Eye (tissue), 1 donor: ENCODE data around the gene IFNL2.
"Not testable (repeated sequence)": the region's sequence is repeated elsewhere in the genome, so short reads cannot be mapped to it uniquely, and the experiment has no call there.

ENCODE experiments used
- DNase-seq: peaks from one replicate; pipeline ENCODE4 v3.0.0-alpha.2; 2015

IFNL2 gene

DNA sequence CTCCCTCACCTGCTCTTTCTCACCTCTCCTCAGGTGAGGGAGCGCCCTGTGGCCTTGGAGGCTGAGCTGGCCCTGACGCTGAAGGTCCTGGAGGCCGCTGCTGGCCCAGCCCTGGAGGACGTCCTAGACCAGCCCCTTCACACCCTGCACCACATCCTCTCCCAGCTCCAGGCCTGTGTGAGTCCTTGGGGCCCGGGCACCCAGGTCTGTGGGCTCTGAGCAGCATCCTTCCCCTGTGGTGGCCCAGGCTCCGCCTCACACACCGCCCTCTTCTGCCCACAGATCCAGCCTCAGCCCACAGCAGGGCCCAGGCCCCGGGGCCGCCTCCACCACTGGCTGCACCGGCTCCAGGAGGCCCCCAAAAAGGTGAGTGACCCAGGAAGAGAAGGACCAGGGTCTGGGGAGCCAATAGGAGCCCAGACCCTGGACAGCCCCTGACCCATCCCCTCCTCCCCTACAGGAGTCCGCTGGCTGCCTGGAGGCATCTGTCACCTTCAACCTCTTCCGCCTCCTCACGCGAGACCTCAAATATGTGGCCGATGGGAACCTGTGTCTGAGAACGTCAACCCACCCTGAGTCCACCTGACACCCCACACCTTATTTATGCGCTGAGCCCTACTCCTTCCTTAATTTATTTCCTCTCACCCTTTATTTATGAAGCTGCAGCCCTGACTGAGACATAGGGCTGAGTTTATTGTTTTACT is 29.9 kb downstream of the IFNL2 start:
- no peak for DNase-seq

GRCh38 chr19:39299404-39299803 is 31.2 kb downstream of the IFNL2 start:
- DNase-seq: no peak

GRCh38 chr19:39299832-39300231 is 31.6 kb downstream of the IFNL2 start:
- DNase-seq: no peak

GRCh38 chr19:39301021-39301420 is 32.8 kb downstream of the IFNL2 start:
- no peak for DNase-seq

DNA sequence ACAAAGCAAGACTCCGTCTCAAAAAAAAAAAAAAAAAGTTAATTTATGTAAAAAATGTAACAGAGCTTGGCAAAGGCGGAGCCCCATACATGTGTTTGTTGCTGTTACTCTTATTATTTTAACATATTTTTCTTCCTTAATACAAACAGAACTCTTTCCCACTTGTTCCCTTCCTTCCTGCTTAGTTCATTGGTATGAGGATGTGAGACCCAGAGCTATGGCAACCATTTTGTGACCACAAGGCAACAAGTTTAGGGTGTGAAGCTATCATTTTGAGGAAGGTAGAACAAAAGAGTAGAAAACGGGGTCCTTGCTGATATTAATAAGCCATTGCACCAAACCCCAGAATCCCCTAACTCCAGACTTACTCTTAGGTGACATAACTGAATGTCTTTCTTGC is 33.4 kb downstream of the IFNL2 start:
- no peak for DNase-seq

DNA sequence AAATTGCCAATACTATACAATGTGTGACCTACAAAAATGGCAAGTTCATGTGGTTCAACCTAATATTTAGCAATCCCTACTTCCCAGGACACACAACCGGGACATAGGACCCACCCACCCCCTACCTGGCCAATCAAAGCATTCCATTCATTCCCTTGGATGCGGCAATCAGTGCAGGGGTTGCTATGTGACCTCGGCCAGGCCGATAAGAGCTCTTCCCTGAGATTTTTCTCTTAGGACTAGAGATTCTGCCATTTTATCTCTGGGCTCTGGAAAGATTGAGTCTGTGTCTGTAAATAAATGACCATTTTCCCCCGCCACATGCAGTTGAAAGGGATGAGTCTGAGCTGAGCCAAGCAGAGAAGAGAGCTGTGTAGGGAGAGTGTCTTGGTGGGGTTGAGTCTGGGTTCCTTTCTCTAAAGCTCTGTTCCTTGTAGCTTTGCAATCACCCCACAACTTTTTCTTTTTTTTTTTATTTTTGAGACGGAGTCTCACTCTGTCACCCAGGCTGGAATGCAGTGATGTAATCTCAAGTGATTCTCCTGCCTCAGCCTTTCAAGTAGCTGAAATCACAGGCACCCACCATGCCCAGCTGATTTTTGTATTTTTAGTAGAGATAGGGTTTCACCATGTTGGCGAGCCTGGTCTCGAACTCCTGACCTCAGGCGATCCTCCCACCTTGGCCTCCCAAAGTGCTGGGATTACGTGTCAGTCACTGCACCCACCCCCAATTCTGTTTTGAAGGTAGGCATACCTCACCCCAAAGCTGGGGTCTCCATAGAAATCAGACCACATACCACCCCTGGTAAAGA is 35.4 kb downstream of the IFNL2 start:
- no peak for DNase-seq

DNA sequence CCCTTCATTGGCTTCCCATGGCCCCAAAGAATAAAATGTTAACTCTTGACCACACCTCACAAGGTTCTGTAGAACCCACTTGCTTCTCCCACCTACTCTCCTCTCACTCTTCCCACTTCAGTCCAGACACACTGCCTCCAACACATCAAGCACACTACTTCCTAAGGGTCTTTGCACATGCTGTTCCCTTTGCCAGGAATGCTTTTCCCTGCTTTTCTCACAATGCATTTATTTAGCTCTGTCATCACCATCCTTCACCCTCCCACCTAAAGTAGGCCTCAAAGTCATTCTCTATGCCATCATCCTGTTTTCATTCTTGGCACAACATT is 36.0 kb downstream of the IFNL2 start:
- no peak for DNase-seq

DNA sequence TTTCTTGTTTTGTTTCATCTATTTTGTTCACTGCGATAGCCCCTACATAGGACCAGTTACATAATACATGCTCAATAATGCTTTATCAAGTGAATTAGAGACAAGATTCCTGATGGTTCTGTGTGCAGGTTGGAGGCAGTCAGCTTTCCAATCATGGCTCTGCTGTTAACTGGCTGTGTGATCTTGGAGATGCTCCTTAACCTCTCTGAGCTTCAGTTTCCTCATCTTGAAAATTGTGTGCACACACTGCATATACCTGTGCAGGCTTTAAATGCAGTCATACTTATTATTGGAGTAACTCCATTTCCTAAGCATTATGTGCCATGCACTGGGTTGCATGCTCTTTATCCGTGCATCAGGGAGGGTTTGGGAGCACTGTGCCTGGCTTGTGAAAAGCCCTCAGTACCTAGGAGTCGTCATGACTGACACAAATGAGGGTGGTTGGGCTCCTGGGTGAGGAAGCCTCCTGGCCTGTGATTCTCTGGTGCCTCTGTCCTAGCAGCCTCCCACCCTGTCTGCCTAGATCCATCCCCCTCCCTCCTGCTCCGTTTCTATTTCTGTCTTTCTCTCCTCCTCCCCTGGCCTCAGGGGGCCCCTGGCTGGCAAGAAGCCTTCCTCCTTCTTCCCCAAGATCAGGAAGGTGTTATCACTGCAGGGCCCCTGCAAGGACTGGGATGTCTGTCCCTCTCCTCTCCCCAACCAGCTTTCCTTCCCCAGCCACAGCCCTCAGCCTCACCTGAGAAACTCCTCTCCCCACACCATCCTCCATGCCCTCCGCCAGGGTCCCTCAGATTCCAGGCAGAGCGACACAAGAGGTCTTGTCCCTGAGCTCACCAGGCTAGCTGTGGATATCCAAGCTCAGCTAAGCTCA is 36.7 kb downstream of the IFNL2 start:
- no peak for DNase-seq

- DNase-seq: no peak
Measured at GRCh38 chr19:39306075-39306474, 37.9 kb downstream of the IFNL2 start.

DNA sequence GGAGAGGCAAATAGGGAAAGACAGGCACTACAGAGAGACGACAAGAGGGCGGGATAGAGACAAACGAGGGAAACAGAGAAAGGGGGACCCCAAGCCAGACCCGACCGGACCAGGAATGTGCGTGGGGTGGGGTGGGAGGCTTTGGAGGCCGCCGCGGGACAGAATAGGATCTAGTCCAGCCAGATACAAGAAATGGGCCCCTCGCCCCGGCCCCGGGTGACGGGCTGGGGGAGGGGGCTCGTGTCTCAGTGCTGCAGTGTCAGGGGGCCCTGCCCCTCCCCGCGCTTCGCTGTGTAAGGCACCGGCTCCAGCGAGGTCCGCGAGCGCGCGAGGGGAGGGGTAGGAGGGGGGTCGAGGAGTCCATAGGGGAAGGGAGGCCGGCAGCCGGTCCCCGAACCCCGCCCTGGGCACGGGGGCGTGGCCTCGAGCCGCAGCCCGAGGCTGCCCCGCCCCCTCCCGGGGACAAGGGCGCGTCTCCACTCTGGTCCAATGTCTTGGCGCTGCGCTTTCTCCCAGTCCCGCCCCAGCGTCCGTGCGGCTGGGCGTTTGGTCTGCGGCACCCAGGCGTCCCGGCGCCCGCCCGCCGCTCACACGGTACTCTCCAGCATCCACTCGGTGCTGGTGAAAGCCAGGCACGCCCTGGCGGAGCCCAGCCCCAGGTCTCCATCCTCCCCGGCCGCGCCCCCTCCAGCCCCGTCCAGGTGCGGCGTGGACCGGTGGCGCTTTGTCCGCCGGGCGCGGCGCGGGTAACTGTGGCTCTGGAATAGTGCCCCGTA is 39.0 kb downstream of the IFNL2 start:
- DNase-seq: peak; percentile 68

- peak; percentile 40 for DNase-seq
Measured at GRCh38 chr19:39307822-39308530, 39.8 kb downstream of the IFNL2 start.

DNA sequence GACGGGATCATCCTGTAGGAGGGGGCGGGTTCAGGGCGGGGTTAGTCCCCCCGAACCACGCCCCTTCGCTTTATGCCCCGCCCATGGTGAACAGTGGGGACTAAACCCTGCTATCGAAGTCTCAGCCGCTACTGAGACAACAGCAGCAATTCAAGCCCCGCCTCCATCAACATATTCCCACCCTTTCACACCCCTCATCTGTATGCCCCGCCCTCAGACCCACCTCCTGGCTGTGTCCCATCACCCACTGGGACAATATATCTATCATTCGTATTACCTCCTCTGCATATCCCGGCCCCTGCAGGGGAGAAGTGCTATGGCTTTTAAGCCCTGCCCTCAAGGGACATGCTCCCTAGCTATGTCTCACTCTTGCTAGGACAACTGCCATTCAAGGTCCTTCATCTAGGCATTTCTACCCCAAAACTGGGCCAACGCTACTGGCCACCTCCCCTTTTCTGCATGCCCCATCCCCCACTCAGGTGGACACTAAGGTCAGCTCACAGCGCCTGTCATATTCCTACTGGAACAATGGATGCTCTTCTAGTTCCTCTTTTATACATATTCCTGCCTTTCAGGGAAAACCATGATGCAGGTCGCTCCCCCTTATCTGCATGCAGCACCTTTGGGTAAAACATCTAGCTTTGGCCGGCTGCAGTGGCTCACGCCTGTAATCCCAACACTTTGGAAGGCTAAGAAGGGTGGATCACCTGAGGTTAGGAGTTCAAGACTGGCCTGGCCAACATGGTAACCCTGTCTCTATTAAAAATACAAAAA is 40.5 kb downstream of the IFNL2 start:
- peak; percentile 58 for DNase-seq

DNA sequence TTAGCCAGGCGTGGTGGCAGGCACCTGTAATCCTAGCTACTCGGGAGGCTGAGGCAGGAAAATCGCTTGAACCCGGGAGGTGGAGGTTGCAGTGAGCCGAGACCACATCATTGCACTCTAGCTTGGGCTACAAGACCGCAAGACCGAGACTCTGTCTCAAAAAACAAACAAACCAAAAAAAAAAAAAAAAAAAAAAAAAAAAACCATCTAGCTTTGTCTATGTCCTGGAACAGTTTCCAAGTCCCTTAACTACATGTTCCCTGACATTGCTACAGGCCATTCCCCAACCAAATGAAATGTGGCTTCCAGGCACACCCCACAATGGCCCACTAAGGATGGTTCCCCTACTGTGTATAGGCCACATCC is 41.1 kb downstream of the IFNL2 start:
- not testable (repeated sequence) for DNase-seq

DNA sequence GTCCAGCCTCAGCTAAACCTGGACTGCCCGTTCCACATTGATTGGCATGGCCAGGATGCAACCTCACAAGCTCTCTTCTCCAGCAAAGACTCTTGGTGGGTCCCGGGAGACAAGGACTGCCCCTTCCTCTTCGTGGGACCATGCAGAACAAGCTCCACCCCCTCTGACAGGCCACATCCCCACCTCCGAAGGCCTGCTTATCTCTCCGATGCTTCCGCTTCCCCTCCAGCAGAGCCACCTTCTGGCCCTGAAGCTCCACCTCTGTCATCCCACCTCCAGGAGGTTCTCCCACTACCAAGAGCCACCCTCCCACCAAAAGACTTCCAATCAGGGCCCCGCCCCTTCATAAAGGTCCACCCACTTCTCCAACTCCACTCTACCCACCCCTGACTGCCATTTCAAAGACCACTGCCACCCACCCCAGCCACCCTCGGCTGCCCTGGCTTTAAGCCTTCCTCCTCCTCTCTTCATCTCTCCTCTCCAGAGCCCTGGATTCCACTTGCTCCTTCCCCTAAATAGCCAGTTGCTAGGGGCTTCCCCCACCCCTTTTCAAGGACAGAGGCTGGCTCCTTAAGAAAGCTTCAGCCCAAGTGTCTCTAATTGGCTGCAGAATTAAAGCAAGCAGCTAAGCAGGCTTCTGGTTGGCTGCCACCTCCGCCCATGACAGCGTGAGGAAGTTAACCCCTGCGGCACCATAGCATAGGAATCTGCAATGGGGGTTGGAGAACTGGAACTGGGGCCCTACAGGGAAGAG is 42.5 kb downstream of the IFNL2 start:
- DNase-seq: peak; percentile 55

DNA sequence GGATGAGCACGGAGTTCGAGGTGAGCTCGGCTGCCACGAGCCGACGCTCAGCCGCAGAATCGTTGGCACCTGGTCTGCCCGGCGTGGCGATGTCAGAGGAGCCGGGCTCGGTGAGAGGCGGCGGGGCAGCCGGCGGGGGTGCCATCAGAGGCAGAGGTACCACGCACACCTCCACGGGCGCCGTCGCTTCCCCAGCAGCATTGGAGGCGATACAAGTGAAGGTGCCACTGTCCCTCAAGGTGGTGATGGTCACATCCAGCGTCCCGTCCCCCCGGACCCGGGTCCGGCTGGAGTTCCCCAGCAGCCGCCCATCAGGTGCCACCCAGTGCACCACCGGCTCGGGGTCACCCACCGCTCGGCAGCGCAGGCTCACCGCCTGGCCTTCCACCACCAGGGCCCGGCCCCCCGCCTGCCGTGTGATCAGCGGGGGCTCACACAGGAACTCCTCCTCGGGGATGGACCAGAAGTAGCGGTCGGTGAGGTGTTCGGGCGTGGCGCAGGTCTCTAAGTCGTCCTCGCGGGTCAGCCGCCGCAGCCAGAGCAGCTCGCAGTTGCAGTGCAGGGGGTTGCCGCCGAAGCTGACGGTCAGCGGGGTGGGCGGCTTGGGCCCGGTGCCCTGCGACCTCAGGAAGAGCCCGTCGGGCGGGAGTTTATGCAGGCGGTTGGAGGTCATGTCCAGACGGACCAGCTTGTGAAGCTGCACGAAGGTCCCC is 46.0 kb downstream of the IFNL2 start:
- no peak for DNase-seq

GRCh38 chr19:39315933-39316332 is 47.7 kb downstream of the IFNL2 start:
- DNase-seq: no peak

GRCh38 chr19:39316627-39317321 is 48.6 kb downstream of the IFNL2 start:
- DNase-seq: no peak

GRCh38 chr19:39317476-39317875 is 49.3 kb downstream of the IFNL2 start:
- DNase-seq: no peak

DNA sequence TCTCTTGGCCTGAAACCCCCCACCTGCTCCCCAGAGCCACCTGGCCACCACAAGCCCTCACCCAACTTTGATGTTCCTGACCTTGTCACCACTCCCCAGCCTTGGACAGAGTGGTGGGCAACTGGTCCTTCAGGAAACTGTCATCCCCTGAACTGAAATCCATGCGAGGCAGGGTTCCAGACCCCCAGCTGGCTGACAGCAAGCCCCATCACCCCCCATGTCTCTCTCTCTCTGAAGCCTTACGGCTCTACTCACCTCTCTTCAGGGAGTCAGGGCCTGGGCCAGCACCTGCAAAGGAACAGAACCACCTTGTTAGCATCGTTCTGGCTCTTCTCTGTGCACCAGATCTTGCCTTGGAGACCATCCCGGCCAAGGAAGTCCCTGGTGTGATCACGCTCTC is 49.9 kb downstream of the IFNL2 start:
- DNase-seq: no peak
